ENCODE results near the gene NHLRC4. TPM values are rescaled to one million over a fixed set of nuclear protein-coding genes. Genes with fewer than 3 reads are reported as not detected.

Gene NHLRC4
- total and polyA plus RNA-seq, 2 of the 4 experiments (the other 2 are of a cell fraction) = 0.72 to 0.84 TPM

- peaks cover 27% of the 10 kb centered on the region for H4K20me1 ChIP-seq (ENCODE audit: insufficient read depth, low read length)
- H3K4me1 ChIP-seq (ENCODE audit: control insufficient read depth, insufficient read depth, low read length) = no peaks in the 10 kb centered on the region
- ChIA-PET CTCF (no interaction called here), POLR2A (ENCODE audit: unreplicated experiment) (no interaction called here)
- H2BK15ac ChIP-seq (ENCODE audit: low read depth, low read length) = no peak overlapping the region
- no peak overlapping the region for H2BK5ac ChIP-seq (ENCODE audit: low read depth, low read length, poor library complexity, severe bottlenecking)
- peaks cover 6% of the 10 kb centered on the region; the same call in 1 of the 2 replicates for H3K36me3 ChIP-seq (ENCODE audit: control insufficient read depth, insufficient read depth, low read length)
- ATAC-seq (ENCODE audit: low read depth) (no peak), DNase-seq (no peak)
- BruUV-seq (replicated peaks) = no TSS peak
- H3K79me1 ChIP-seq (ENCODE audit: low read depth in 1 of 2, low read length in 2 of 2) = peaks cover 20 to 76% of the 10 kb centered on the region in 2 experiments
- peak overlapping the region; percentile 42 for H2AK9ac ChIP-seq (replicated peaks; ENCODE audit: low read depth, low read length, poor library complexity)
- no peak overlapping the region for H2BK20ac ChIP-seq (ENCODE audit: low read depth, low read length)
- no peak overlapping the region for H4K5ac ChIP-seq (ENCODE audit: low read depth, low read length)
- no peaks in the 10 kb centered on the region for H3K27me3 ChIP-seq (ENCODE audit: control insufficient read depth, insufficient read depth, low read length)
- H3K27ac ChIP-seq (ENCODE audit: insufficient read depth, low read length) = no peak overlapping the region
- no peak overlapping the region for H4K8ac ChIP-seq (ENCODE audit: low read depth in 2 of 2, low read length in 2 of 2)
- intact Hi-C loops (cut with micrococcal nuclease) (no loop called here), in situ Hi-C loops (cut with MboI; ENCODE audit: low sequenced_read_pairs) (no loop called here), dilution Hi-C loops (cut with HindIII; ENCODE audit: low sequenced_read_pairs, unreplicated experiment) (no loop called here)
- no peaks in the 10 kb centered on the region for H3K9me3 ChIP-seq (ENCODE audit: control insufficient read depth, insufficient read depth, low read length)
- no peak overlapping the region for H4K91ac ChIP-seq (ENCODE audit: insufficient read depth, low read depth, low read length)
- TF ChIP-seq FOS (IDR thresholded peaks at IDR 0.05; ENCODE audit: low read depth, low read length) (no peak), CHD1 (IDR thresholded peaks at IDR 0.05; ENCODE audit: low read depth, low read length) (no peak), POLR2A (IDR thresholded peaks at IDR 0.05; ENCODE audit: low read depth, low read length) (no peak), CTCF (conservative IDR thresholded peaks at IDR 0.05; ENCODE audit: low read depth, low read length) (no peak), ELK1 (IDR thresholded peaks at IDR 0.05; ENCODE audit: borderline replicate concordance, low read depth, low read length) (no peak)
- 0 out of 2 replicates have a peak, but pooled peaks cover 4% of the 10 kb centered on the region for H3K9me1 ChIP-seq (ENCODE audit: insufficient read depth, low read length)
- H3K4me2 ChIP-seq (ENCODE audit: low read depth, low read length) = no peak overlapping the region
- no peak overlapping the region for H3K23ac ChIP-seq (ENCODE audit: low read depth, low read length)
- no peak overlapping the region for H2AK5ac ChIP-seq (ENCODE audit: low read depth, low read length)
- no peak overlapping the region for H3K18ac ChIP-seq (ENCODE audit: low read depth, low read length)
- WGBS, 2 experiments (ENCODE audit: extremely low coverage in 2 of 2, insufficient read length in 1 of 2) = 93% methylated on average over 16 of the region's 43 CpGs; no CpG with 5 or more reads in 1 of the 2 experiments
- no peak overlapping the region for H3K14ac ChIP-seq (replicated peaks; ENCODE audit: low read depth, low read length)
- no peak overlapping the region for H3K56ac ChIP-seq (ENCODE audit: extremely low read depth, insufficient read depth, low read length)
- H2BK120ac ChIP-seq (ENCODE audit: low read depth, low read length) = no peak overlapping the region
- no peak overlapping the region for H3K9ac ChIP-seq (ENCODE audit: low read depth, low read length)
- H3K4me3 ChIP-seq (ENCODE audit: insufficient read depth, low read depth, low read length) = no peak overlapping the region
- H2AFZ ChIP-seq (replicated peaks; ENCODE audit: low read length, poor library complexity) = no peak overlapping the region
- H3K4ac ChIP-seq (ENCODE audit: low read depth, low read length) = no peak overlapping the region
Measured at GRCh38 chr16:598823-599739, 32.3 kb downstream of the NHLRC4 start.
